Caco-2 (cell line): ENCODE measurements around the gene OR8G5. TPM values are rescaled to one million over a fixed set of nuclear protein-coding genes. Genes with fewer than 3 reads are reported as not detected.

Experiments
- Bru-seq: library from RNA; stranded (reverse); fragments of 400-500 nt; gene quantifications from one replicate; lab custom pipeline; 2021; lab: Mats Ljungman, UMichigan
- BruChase-seq, 2 experiments: library from RNA; stranded (reverse); fragments of 400-500 nt; gene quantifications; one replicate each; lab custom pipeline; 2021; lab: Mats Ljungman, UMichigan
- BruUV-seq: library from RNA; stranded (reverse); fragments of 400-500 nt; replicated peaks from 2 replicates; lab custom pipeline; 2021; lab: Mats Ljungman, UMichigan
- CTCF ChIA-PET: fragments of 300-600 bp; sonication (Branson Sonifier 250); formaldehyde crosslinking; loops from one replicate; lab custom pipeline; 2022; ENCODE audit warnings: antibody characterized with exemption; lab: Charles Lee
- POLR2A ChIA-PET: fragments of 300-600 bp; sonication (Branson Sonifier 250); formaldehyde crosslinking; loops from one replicate; lab custom pipeline; 2022; ENCODE audit warnings: antibody characterized with exemption; lab: Charles Lee
- DNase-seq, 2 experiments: peaks; one replicate each; pipeline versions ENCODE4 v3.0.0 to v3.0.0-alpha.2; 2020 to 2022
- H3K27me3 ChIP-seq: replicated peaks from 2 replicates; pipeline ENCODE4 v1.6.0; 2011; ENCODE audit warnings: low read length; ENCODE audit not compliant: control insufficient read depth, insufficient read depth
- H3K36me3 ChIP-seq: 2 replicates; pipeline ENCODE4 v1.5.1; 2011; ENCODE audit warnings: low read length; ENCODE audit not compliant: control insufficient read depth, insufficient read depth
- H3K4me1 ChIP-seq: fragments of 250-450 bp; sonication (Bioruptor Pico); 2 replicates; pipeline ENCODE4 v1.5.1; 2020; ENCODE audit warnings: mild to moderate bottlenecking
- H3K4me3 ChIP-seq: 2 replicates; pipeline ENCODE4 v1.5.1; 2011; ENCODE audit warnings: low read depth, mild to moderate bottlenecking, control low read depth, low read length
- H3K9me3 ChIP-seq: fragments of 250-450 bp; sonication (Bioruptor Pico); 2 replicates; pipeline ENCODE4 v1.5.1; 2020; ENCODE audit warnings: mild to moderate bottlenecking, moderate library complexity
- H3K27ac Mint-ChIP-seq: one replicate; pipeline ENCODE4 v1.8.0; 2022; ENCODE audit warnings: mixed read lengths; ENCODE audit not compliant: unreplicated experiment
- H3K27me3 Mint-ChIP-seq: one replicate; pipeline ENCODE4 v1.8.0; 2022; ENCODE audit warnings: mixed read lengths; ENCODE audit not compliant: insufficient read depth, unreplicated experiment
- H3K36me3 Mint-ChIP-seq: one replicate; pipeline ENCODE4 v1.8.0; 2022; ENCODE audit warnings: mild to moderate bottlenecking, mixed read lengths; ENCODE audit not compliant: insufficient read depth, unreplicated experiment
- H3K4me1 Mint-ChIP-seq: one replicate; pipeline ENCODE4 v1.8.0; 2022; ENCODE audit warnings: low read depth, mixed read lengths; ENCODE audit not compliant: unreplicated experiment
- H3K4me3 Mint-ChIP-seq: one replicate; pipeline ENCODE4 v1.8.0; 2022; ENCODE audit warnings: mild to moderate bottlenecking, moderate library complexity, mixed read lengths; ENCODE audit not compliant: unreplicated experiment
- H3K9me3 Mint-ChIP-seq: one replicate; pipeline ENCODE4 v1.8.0; 2022; ENCODE audit warnings: mixed read lengths; ENCODE audit not compliant: unreplicated experiment
- CTCF ChIP-seq, 2 experiments: fragments of 200-600 bp in 1 of 2; IDR thresholded peaks; 1 replicate in 1 of 2; 2 replicates in 1 of 2; pipeline versions ENCODE4 v1.5.1 to v1.8.0; 2011 to 2022; ENCODE audit warnings: antibody characterized with exemption in 1 of 2, control low read depth in 1 of 2, inconsistent platforms in 1 of 2, low read depth in 1 of 2, low read length in 1 of 2, mild to moderate bottlenecking in 1 of 2, moderate library complexity in 1 of 2; ENCODE audit not compliant: insufficient read depth in 1 of 2, severe bottlenecking in 1 of 2, unreplicated experiment in 1 of 2
- intact Hi-C: fragments of 100-400 bp; cut with micrococcal nuclease; formaldehyde crosslinking; loops from one replicate; pipeline ENCODE4 v1.10.0; 2022; ENCODE audit not compliant: unreplicated experiment
- long read RNA-seq: library from polyadenylated mRNA; stranded (forward); transcript quantifications from one replicate; pipeline ENCODE4 v2.0.0, GENCODE V29; 2022
- total RNA-seq: library from RNA; stranded (reverse); gene quantifications from 2 replicates; pipeline ENCODE4 v1.2.3, GENCODE V29; 2022

The OR8G5 gene
- not detected in 2 replicates for total RNA-seq
- not detected for Bru-seq, nascent RNA
- not detected for BruChase-seq, experiment 1, labeled RNA remaining after a 2-hour chase
- not detected for BruChase-seq, experiment 2, labeled RNA remaining after a 6-hour chase
- long read RNA-seq: 0 reads

GRCh38 chr11:124256076-124256475 lies at the start of gene OR8G5:
Gene OR8G5, plus strand, starts transcription at chr11:124256376. Its CDS starts 8,556 bp downstream, at chr11:124264932.
- CTCF ChIA-PET: no interaction called here

GRCh38 chr11:124207102-124207792 lies 48.9 kb upstream of the OR8G5 start:
- CTCF ChIA-PET: no interaction called here
- H3K36me3 ChIP-seq: no peaks in the 10 kb centered on the region
- no peaks in the 10 kb centered on the region for H3K4me1 ChIP-seq
- no peak overlapping the region for H3K4me3 ChIP-seq
- Mint-ChIP-seq H3K9me3 (no peaks in the 10 kb centered on the region), H3K4me3 (no peak overlapping the region), H3K4me1 (no peaks in the 10 kb centered on the region), H3K27me3 (peaks cover 20% of the 10 kb centered on the region), H3K27ac (no peak overlapping the region), H3K36me3 (no peaks in the 10 kb centered on the region)
- H3K27me3 ChIP-seq: no peaks in the 10 kb centered on the region; the same call in 1 of the 2 replicates
- POLR2A ChIA-PET: no interaction called here
- intact Hi-C loops: no loop called here
- H3K9me3 ChIP-seq: no peaks in the 10 kb centered on the region
- BruUV-seq: no TSS peak
- DNase-seq: no peak
- TF ChIP-seq CTCF (IDR thresholded peaks at IDR 0.05; ENCODE audit: insufficient read depth in 1 of 2, low read depth in 1 of 2, low read length in 1 of 2, severe bottlenecking in 1 of 2, unreplicated experiment in 1 of 2): no peak

More at GRCh38 chr11:124256076-124256475, at the start of gene OR8G5:
- Mint-ChIP-seq H3K4me3 (no peak within 1 kb of the TSS), H3K27ac (no peak within 1 kb of the TSS), H3K9me3 (no peaks in the 10 kb centered on the region), H3K4me1 (no peaks in the 10 kb centered on the region), H3K36me3 (no peaks in the 10 kb centered on the region), H3K27me3 (peaks cover 4% of the 10 kb centered on the region)
- Histone ChIP-seq H3K36me3 (no peaks in the 10 kb centered on the region), H3K27me3 (peaks cover 1% of the 10 kb centered on the region; the same call in 1 of the 2 replicates), H3K4me1 (no peaks in the 10 kb centered on the region), H3K4me3 (no peak within 1 kb of the TSS), H3K9me3 (no peaks in the 10 kb centered on the region)
- no peak for TF ChIP-seq CTCF (IDR thresholded peaks at IDR 0.05; ENCODE audit: insufficient read depth in 1 of 2, low read depth in 1 of 2, low read length in 1 of 2, severe bottlenecking in 1 of 2, unreplicated experiment in 1 of 2)
- BruUV-seq: no TSS peak
- intact Hi-C loops: no loop called here
- DNase-seq: no peak
- POLR2A ChIA-PET: no interaction called here

- Mint-ChIP-seq H3K9me3 (no peaks in the 10 kb centered on the region), H3K27me3 (peaks cover 29% of the 10 kb centered on the region)
- no peak for DNase-seq
These were observed 46.3 kb upstream of the OR8G5 start for GRCh38 chr11:124209824-124210357.

More at GRCh38 chr11:124209824-124210357, 46.3 kb upstream of the OR8G5 start:
- CTCF ChIA-PET: no interaction called here
- Histone ChIP-seq H3K4me1 (no peaks in the 10 kb centered on the region), H3K4me3 (no peak overlapping the region), H3K27me3 (no peaks in the 10 kb centered on the region; the same call in 1 of the 2 replicates), H3K9me3 (no peaks in the 10 kb centered on the region; the same call in 1 of the 2 replicates), H3K36me3 (no peaks in the 10 kb centered on the region)
- BruUV-seq: no TSS peak
- H3K27ac Mint-ChIP-seq: no peak overlapping the region
- H3K4me1 Mint-ChIP-seq: no peaks in the 10 kb centered on the region
- no peaks in the 10 kb centered on the region for H3K36me3 Mint-ChIP-seq
- POLR2A ChIA-PET: no interaction called here
- TF ChIP-seq CTCF (IDR thresholded peaks at IDR 0.05; ENCODE audit: insufficient read depth in 1 of 2, low read depth in 1 of 2, low read length in 1 of 2, severe bottlenecking in 1 of 2, unreplicated experiment in 1 of 2): no peak
- H3K4me3 Mint-ChIP-seq: no peak overlapping the region
- intact Hi-C loops: no loop called here
